SKM-1 (cell line): Measurements from ENCODE around the gene EFCAB9.
A peak's percentile ranks its signal among the peaks of the same experiment; 100 is the strongest.
"Not testable (repeated sequence)": the region's sequence is repeated elsewhere in the genome, so short reads cannot be mapped to it uniquely, and the experiment has no call there.

Experiments used
- DNase-seq: peaks from one replicate; lab custom pipeline; 2025; ENCODE audit not compliant: unreplicated experiment; lab: John Stamatoyannopoulos, UW

The EFCAB9 gene

GRCh38 chr5:172188033-172188892 is 5.7 kb upstream of the EFCAB9 start, which contains the start of gene STK10:
Gene STK10, minus strand, starts transcription at chr5:172188224. Its CDS starts 182 bp downstream, at chr5:172188042.
- DNase-seq, result peak; percentile 86

GRCh38 chr5:172188893-172189692 is 4.9 kb upstream of the EFCAB9 start:
- DNase-seq, result no peak

GRCh38 chr5:172189693-172190296 is 4.2 kb upstream of the EFCAB9 start:
- DNase-seq, result no peak

GRCh38 chr5:172194985-172195774 is 1.2 kb downstream of the EFCAB9 start:
- DNase-seq, result no peak

GRCh38 chr5:172197775-172198174 is 3.8 kb downstream of the EFCAB9 start:
- not testable (repeated sequence) for DNase-seq

GRCh38 chr5:172199446-172199845 is 5.5 kb downstream of the EFCAB9 start:
- DNase-seq, result no peak

- no peak for DNase-seq
Measured at GRCh38 chr5:172200476-172200875, 6.5 kb downstream of the EFCAB9 start.

GRCh38 chr5:172205984-172206383 is 12.0 kb downstream of the EFCAB9 start:
- not testable (repeated sequence) for DNase-seq

- no peak for DNase-seq
Measured at GRCh38 chr5:172207511-172207910, 13.5 kb downstream of the EFCAB9 start.

GRCh38 chr5:172209714-172210113 is 15.7 kb downstream of the EFCAB9 start:
- no peak for DNase-seq

- DNase-seq, result no peak
Measured at GRCh38 chr5:172211676-172212075, 17.7 kb downstream of the EFCAB9 start.

- no peak for DNase-seq
Measured at GRCh38 chr5:172213126-172213525, 19.2 kb downstream of the EFCAB9 start.

GRCh38 chr5:172216345-172216744 is 22.4 kb downstream of the EFCAB9 start:
- DNase-seq, result no peak

GRCh38 chr5:172219296-172219695 is 25.3 kb downstream of the EFCAB9 start:
- DNase-seq, result no peak

GRCh38 chr5:172223901-172224873 is 30.2 kb downstream of the EFCAB9 start:
- DNase-seq, result no peak

GRCh38 chr5:172224996-172225395 is 31.0 kb downstream of the EFCAB9 start:
- DNase-seq, result no peak

- no peak for DNase-seq
Measured at GRCh38 chr5:172229904-172230303, 35.9 kb downstream of the EFCAB9 start.

GRCh38 chr5:172234031-172234430 is 40.1 kb downstream of the EFCAB9 start:
- DNase-seq, result no peak

- DNase-seq, result peak; percentile 49
Measured at GRCh38 chr5:172235132-172235780, 41.3 kb downstream of the EFCAB9 start.
